ENCODE data around the gene VMO1. TPM values are rescaled to one million over a fixed set of nuclear protein-coding genes. Genes with fewer than 3 reads are reported as not detected.

Gene VMO1
- total and polyA plus RNA-seq, 9 of the 15 experiments (the other 6 are each of a cell fraction or from before 2014, with no cell fraction given) = 0.31 TPM; not detected in 8

- Histone ChIP-seq H3K4me1 (replicated peaks in 1 of 2; ENCODE audit: control insufficient read depth in 2 of 2, insufficient read depth in 2 of 2, low read length in 2 of 2) (no peaks in the 10 kb centered on the region; a peak in 2 of 5 replicates), H3K9me1 (ENCODE audit: control insufficient read depth, insufficient read depth, low read length) (peaks cover 4% of the 10 kb centered on the region), H3K4me2 (ENCODE audit: insufficient read depth, low read length) (no peak overlapping the region), H3K9me3 (replicated peaks; ENCODE audit: control insufficient read depth, insufficient read depth, low read depth, low read length) (no peaks in the 10 kb centered on the region), H3K27ac (ENCODE audit: extremely low read depth, low read depth, low read length) (no peak overlapping the region), H3K9ac (ENCODE audit: insufficient read depth in 1 of 2, low read depth in 2 of 2, low read length in 2 of 2) (no peak overlapping the region; a peak in 1 of 4 replicates), H3K4me3 (no peak overlapping the region), H4K20me1 (replicated peaks; ENCODE audit: control insufficient read depth, insufficient read depth, low read length) (no peaks in the 10 kb centered on the region), H3K36me3 (ENCODE audit: control insufficient read depth, insufficient read depth, low read length) (no peaks in the 10 kb centered on the region), H3K79me2 (ENCODE audit: control insufficient read depth, insufficient read depth, low read length) (no peaks in the 10 kb centered on the region), H3K27me3 (ENCODE audit: control insufficient read depth in 2 of 2, insufficient read depth in 2 of 2, low read length in 2 of 2) (no peaks in the 10 kb centered on the region), H2AFZ (ENCODE audit: low read depth, low read length) (no peak overlapping the region)
- FAIRE-seq (peak; percentile 6), ATAC-seq (peak; percentile 88), DNase-seq (ENCODE audit: extremely low read depth in 1 of 4, low spot score in 3 of 4) (peak; percentile 32 to 53 (median 44))
- 53% methylated on average over 5 of the region's 12 CpGs for WGBS (ENCODE audit: insufficient coverage, low coverage, missing lambda C conversion rate)
- TF ChIP-seq SNRNP70 (optimal IDR thresholded peaks at IDR 0.05; ENCODE audit: low read depth, low read length) (no peak), MAZ (CRISPR knock-in tag; conservative IDR thresholded peaks at IDR 0.05 in 1 of 2, IDR thresholded peaks at IDR 0.05 in 1 of 2) (no peak), NFRKB (IDR thresholded peaks at IDR 0.05; ENCODE audit: low read depth) (no peak), BRD9 (IDR thresholded peaks at IDR 0.05; ENCODE audit: low read depth, partially characterized antibody) (no peak), ELK1 (CRISPR knock-in tag; IDR thresholded peaks at IDR 0.05) (no peak), MNT (conservative IDR thresholded peaks at IDR 0.05) (no peak), HMG20B (CRISPR knock-in tag; IDR thresholded peaks at IDR 0.05) (no peak), ZNF347 (CRISPR knock-in tag; IDR thresholded peaks at IDR 0.05; ENCODE audit: low read depth) (no peak), HDAC6 (IDR thresholded peaks at IDR 0.05; ENCODE audit: low read depth, low read length) (no peak)
- in situ Hi-C loops (cut with MboI) (no loop called here), intact Hi-C loops (cut with micrococcal nuclease) (loop anchor here (5.0 kb wide), 1 partner anchor 64 kb away; no protein-coding TSS in a partner anchor)
- ChIA-PET CTCF (ENCODE audit: low intra/inter-chr PET ratio) (no interaction called here), POLR2A (no interaction called here)
- BruUV-seq (replicated peaks) = no TSS peak
Observed at GRCh38 chr17:4818276-4818675, 32.1 kb upstream of the VMO1 start.
